Neural cell (in vitro differentiated cells): ENCODE data around the gene PIAS1.

ENCODE experiments used
- CTCF ChIP-seq: fragments of 450-650 bp; IDR thresholded peaks from 2 replicates; pipeline ENCODE4 v1.5.1; 2014; ENCODE audit warnings: antibody characterized with exemption, mild to moderate bottlenecking, moderate library complexity; ENCODE audit not compliant: poor library complexity, severe bottlenecking
- EP300 ChIP-seq: fragments of 450-650 bp; conservative IDR thresholded peaks from 2 replicates; pipeline ENCODE4 v1.6.1; 2014; ENCODE audit warnings: antibody characterized with exemption, mild to moderate bottlenecking, moderate library complexity; ENCODE audit not compliant: poor library complexity, severe bottlenecking
- EZH2 ChIP-seq: fragments of 200-600, 300-800 bp; shearing (Covaris generic), sonication (generic); IDR thresholded peaks from 2 replicates; pipeline ENCODE4 v1.6.1; 2014; ENCODE audit warnings: antibody characterized with exemption, low read length, borderline replicate concordance, mild to moderate bottlenecking; ENCODE audit not compliant: insufficient read depth, poor library complexity, severe bottlenecking
- MXI1 ChIP-seq: fragments of 450-650 bp; conservative IDR thresholded peaks from 2 replicates; pipeline ENCODE4 v1.6.1; 2014; ENCODE audit warnings: antibody characterized with exemption, mild to moderate bottlenecking; ENCODE audit not compliant: poor library complexity, severe bottlenecking
- POLR2AphosphoS5 ChIP-seq: IDR thresholded peaks from 2 replicates; pipeline ENCODE4 v1.6.1; 2012
- RAD21 ChIP-seq: fragments of 450-650 bp; conservative IDR thresholded peaks from 2 replicates; pipeline ENCODE4 v1.6.1; 2014; ENCODE audit warnings: antibody characterized with exemption, mild to moderate bottlenecking, moderate library complexity
- REST ChIP-seq: IDR thresholded peaks from 2 replicates; pipeline ENCODE4 v1.6.1; 2012; ENCODE audit warnings: borderline replicate concordance

- no peak for TF ChIP-seq CTCF
- no peak for TF ChIP-seq RAD21
- no peak for TF ChIP-seq EZH2
- no peak for TF ChIP-seq EP300
- no peak for TF ChIP-seq REST
- no peak for TF ChIP-seq POLR2AphosphoS5
- no peak for TF ChIP-seq MXI1
These were observed 58.6 kb downstream of the PIAS1 start for GRCh38 chr15:68112706-68113105.
